ENCODE data around the gene PRRC2B.
"Not testable (repeated sequence)": the region's sequence is repeated elsewhere in the genome, so short reads cannot be mapped to it uniquely, and the experiment has no call there.

The PRRC2B gene

GRCh38 chr9:131539223-131539923 is 145.5 kb downstream of the PRRC2B start:
- DNase-seq (ENCODE audit: low spot score): no peak

DNA sequence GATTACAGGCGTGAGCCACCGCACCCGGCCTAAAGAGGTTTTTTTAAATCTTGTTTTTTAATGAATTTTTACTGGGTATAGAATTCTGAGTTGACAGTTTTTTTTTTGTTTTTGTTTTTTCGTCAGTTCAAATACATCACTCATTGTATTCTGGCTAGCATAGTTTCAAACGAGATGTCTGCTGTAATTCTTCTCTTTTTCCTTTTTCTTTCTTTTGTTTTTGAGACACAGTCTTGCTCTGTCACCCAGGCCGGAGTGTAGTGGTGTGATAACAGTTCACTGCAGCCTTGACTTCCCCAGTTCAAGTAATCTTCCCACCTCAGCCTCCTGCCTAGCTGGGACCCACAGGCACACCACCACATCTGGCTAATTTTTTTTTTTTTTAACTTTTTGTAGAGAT is 149.3 kb downstream of the PRRC2B start:
- no peak for DNase-seq (ENCODE audit: low spot score)

DNA sequence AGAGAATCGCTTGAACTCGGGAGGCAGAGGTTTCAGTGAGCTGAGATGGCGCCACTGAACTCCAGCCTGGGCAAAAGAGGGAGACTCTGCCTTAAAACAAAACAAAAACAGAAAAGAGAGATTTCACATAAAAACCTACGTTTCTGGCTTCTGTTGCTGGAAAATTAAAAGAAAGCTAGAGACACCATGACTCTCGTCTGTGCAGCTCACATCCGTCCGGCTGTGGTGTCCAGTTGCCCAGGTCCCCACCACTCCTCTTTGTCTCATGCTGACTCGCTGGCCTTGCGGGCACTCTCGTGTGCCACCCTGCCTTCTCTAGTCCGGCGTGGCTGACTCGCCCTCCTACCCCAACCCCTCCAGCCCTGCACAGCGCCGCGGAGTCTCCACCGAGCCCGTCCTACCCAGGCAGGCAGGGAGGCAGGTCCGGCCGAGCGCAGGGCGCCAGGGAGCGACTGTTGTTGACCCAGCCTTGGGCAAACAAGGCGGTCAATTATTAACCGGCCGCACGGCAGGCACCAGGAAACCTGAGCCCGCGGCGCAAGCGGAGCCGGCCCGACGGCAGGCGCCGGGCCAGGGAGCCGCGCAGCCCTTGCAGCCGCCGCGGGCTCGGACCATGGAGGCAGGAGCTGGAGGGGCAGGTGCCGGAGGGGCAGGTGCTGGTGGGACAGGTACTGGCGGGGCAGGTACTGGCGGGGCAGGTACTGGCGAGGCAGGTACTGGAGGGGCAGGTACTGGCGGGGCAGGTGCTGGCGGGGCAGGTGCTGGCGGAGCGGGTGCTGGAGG is 151.3 kb downstream of the PRRC2B start, which contains the start of gene PRRT1B:
TSS of gene PRRT1B (plus strand) at position 521 of the 783 bp plus-strand sequence. CDS start at position 614, 93 bp downstream.
- DNase-seq (ENCODE audit: low spot score): no peak

- no peak for DNase-seq (ENCODE audit: low spot score)
Measured at GRCh38 chr9:131545786-131546335, 152.0 kb downstream of the PRRC2B start.

DNA sequence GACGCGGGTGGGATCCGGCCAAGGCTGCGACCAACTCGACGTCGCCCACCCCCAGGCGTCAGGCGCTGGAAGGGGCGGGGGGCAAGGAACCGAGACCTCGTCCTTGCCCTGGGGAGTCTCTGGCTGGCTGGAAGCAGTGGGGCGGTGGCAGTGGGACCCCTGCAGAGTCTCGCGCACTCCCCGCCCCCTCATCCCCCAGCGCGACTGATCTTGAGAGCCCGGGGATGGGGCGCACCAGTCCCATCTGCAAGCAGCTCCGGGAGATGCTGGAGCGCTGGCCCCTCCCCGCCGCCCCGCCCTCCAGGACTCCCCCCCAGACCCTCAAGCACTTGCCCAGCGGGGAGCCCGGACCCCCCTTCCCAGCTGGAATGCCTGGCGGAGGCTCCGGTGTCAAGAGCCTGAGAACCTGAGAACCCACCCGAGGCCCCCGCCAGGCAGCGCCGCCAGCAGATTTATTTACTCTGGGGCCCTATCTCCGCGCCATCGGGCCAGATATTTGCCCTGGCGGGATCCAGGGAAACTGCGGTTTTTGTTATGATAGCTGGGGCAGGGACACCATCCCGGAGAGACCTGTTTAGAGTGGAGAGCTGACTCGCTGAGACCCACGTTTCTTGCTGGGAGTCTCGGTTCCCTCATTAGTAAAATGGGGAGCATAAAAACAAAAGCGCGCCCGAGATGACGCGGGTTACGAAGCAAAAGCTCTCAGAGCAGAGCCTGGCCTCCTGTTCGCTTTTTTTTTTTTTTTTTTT is 152.6 kb downstream of the PRRC2B start:
- DNase-seq (ENCODE audit: low spot score): no peak

DNA sequence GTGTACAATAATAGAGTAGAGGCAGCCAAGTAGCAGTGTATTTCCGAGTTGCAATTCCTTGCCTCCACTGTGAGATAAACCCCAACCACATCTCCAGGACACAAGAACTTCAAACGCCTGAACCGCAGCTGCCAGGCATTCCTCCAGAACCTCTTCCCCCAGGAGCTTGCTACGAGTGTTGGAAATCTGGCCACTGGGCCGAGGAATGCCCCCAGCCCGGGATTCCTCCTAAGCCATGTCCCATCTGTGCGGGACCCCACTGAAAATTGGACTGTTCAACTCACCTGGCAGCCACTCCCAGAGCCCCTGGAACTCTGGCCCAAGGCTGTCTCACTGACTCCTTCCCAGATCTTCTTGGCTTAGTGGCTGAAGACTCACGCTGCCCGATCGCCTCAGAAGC is 155.3 kb downstream of the PRRC2B start:
- DNase-seq (ENCODE audit: low spot score): not testable (repeated sequence)
